ENCODE results near the gene AK8. TPM values are rescaled to one million over a fixed set of nuclear protein-coding genes. Genes with fewer than 3 reads are reported as not detected.

Gene AK8
- total and polyA plus RNA-seq, 12 donors: 0.09 to 1.0 (median 0.21) TPM; not detected in 6

- DNase-seq (no peak), ATAC-seq (no peak)
- H3K27me3 ChIP-seq: no peaks in the 10 kb centered on the region
- H3K36me3 ChIP-seq: no peaks in the 10 kb centered on the region
- H3K27ac ChIP-seq: no peak overlapping the region
- H3K9me3 ChIP-seq: no peaks in the 10 kb centered on the region
- H3K4me1 ChIP-seq: no peaks in the 10 kb centered on the region
- 86 to 89% methylated on average over 16 of the region's 16 CpGs for WGBS, 2 donors
- TF ChIP-seq, protein P1, sequence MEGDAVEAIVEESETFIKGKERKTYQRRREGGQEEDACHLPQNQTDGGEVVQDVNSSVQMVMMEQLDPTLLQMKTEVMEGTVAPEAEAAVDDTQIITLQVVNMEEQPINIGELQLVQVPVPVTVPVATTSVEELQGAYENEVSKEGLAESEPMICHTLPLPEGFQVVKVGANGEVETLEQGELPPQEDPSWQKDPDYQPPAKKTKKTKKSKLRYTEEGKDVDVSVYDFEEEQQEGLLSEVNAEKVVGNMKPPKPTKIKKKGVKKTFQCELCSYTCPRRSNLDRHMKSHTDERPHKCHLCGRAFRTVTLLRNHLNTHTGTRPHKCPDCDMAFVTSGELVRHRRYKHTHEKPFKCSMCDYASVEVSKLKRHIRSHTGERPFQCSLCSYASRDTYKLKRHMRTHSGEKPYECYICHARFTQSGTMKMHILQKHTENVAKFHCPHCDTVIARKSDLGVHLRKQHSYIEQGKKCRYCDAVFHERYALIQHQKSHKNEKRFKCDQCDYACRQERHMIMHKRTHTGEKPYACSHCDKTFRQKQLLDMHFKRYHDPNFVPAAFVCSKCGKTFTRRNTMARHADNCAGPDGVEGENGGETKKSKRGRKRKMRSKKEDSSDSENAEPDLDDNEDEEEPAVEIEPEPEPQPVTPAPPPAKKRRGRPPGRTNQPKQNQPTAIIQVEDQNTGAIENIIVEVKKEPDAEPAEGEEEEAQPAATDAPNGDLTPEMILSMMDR (IDR thresholded peaks at IDR 0.05): no peak
- no peak overlapping the region for H3K4me3 ChIP-seq
- intact Hi-C loops (cut with DNase I): no loop called here
Measured at GRCh38 chr9:132837501-132838286, 40.4 kb downstream of the AK8 start.

- H3K36me3 ChIP-seq: no peaks in the 10 kb centered on the region
- peaks cover 0 to 5% (median 0%) of the 10 kb centered on the region in 7 donors for H3K27me3 ChIP-seq
- intact Hi-C loops (cut with DNase I): no loop called here
- no peak overlapping the region for H3K27ac ChIP-seq
- no peak overlapping the region for H3K4me3 ChIP-seq
- TF ChIP-seq, protein P1 (IDR thresholded peaks at IDR 0.05): no peak
- no peak for ATAC-seq
- DNase-seq: no peak
- no peaks in the 10 kb centered on the region for H3K9me3 ChIP-seq
- WGBS, 2 donors: 83 to 87% methylated on average over 7 of the region's 7 CpGs
- no peaks in the 10 kb centered on the region for H3K4me1 ChIP-seq
Measured at GRCh38 chr9:132834343-132834742, 43.7 kb downstream of the AK8 start.

DNA sequence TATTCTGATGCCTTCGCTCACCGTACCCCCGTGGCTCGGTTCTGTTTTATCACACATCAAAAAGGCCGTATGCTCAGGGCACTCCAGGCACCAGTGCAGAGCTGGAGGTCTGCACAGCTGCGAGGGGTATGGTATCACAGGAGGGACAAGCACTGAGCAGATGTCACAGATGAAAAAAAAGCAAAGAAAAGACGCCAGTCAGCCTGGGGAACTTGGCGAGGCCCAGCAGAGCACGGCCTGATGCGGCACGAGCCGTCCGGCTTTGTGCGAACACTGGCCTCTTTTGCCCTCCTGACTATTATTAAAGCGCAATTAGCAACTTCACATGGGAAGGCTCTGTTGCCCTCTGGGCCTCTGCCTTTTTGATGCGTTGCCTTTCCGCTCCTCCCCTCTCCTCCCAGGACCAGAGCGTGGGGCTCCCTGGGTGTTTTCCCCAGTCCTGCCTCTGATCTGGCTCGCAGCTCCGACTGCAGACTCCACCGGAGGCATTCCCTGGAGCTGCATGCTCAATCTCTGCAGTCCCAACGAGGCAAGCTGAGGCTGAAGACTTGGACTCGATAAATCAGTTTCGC lies 44.4 kb downstream of the AK8 start:
- Histone ChIP-seq H3K27me3 (peaks cover 0 to 8% (median 0%) of the 10 kb centered on the region in 7 donors), H3K9me3 (no peaks in the 10 kb centered on the region), H3K27ac (no peak overlapping the region), H3K4me3 (no peak overlapping the region), H3K4me1 (no peaks in the 10 kb centered on the region), H3K36me3 (no peaks in the 10 kb centered on the region)
- WGBS, 2 donors: 75 to 81% methylated on average over 24 of the region's 24 CpGs
- DNase-seq (no peak), ATAC-seq (no peak)
- intact Hi-C loops (cut with DNase I): no loop called here
- TF ChIP-seq, protein P1 (IDR thresholded peaks at IDR 0.05): no peak

- intact Hi-C loops (cut with DNase I): no loop called here
- 81 to 84% methylated on average over 9 of the region's 9 CpGs for WGBS, 2 donors
- TF ChIP-seq, protein P1 (IDR thresholded peaks at IDR 0.05): no peak
- no peaks in the 10 kb centered on the region for H3K4me1 ChIP-seq
- no peak overlapping the region for H3K27ac ChIP-seq
- no peak overlapping the region for H3K4me3 ChIP-seq
- no peak for DNase-seq
- H3K9me3 ChIP-seq: no peaks in the 10 kb centered on the region
- peaks cover 0 to 13% (median 0%) of the 10 kb centered on the region in 7 donors for H3K27me3 ChIP-seq
- no peaks in the 10 kb centered on the region for H3K36me3 ChIP-seq
- ATAC-seq: no peak
Measured at GRCh38 chr9:132832171-132832881, 45.8 kb downstream of the AK8 start.
